Stimulated activated CD8-positive, alpha-beta memory T cell treated with anti-CD3 and anti-CD28 coated beads, Interleukin-15, amount 100 ng/mL, for 24 hours (primary cell): ENCODE data around the gene PRKCH.
"Not testable (repeated sequence)": the region's sequence is repeated elsewhere in the genome, so short reads cannot be mapped to it uniquely, and the experiment has no call there.

ENCODE experiments used
- DNase-seq: peaks from one replicate; pipeline ENCODE4 v3.0.0-alpha.2; 2020; ENCODE audit warnings: low read depth

The PRKCH gene

GRCh38 chr14:61460063-61460462 is 138.7 kb downstream of the PRKCH start:
- no peak for DNase-seq

- DNase-seq, result no peak
Measured at GRCh38 chr14:61460718-61461611, 139.6 kb downstream of the PRKCH start.

- DNase-seq, result no peak
Measured at GRCh38 chr14:61461808-61462275, 140.5 kb downstream of the PRKCH start.

GRCh38 chr14:61462566-61463193 is 141.3 kb downstream of the PRKCH start:
- DNase-seq, result no peak

- no peak for DNase-seq
Measured at GRCh38 chr14:61463664-61464285, 142.4 kb downstream of the PRKCH start.

GRCh38 chr14:61464539-61465320 is 143.4 kb downstream of the PRKCH start:
- not testable (repeated sequence) for DNase-seq

- no peak for DNase-seq
Measured at GRCh38 chr14:61466249-61466904, 145.0 kb downstream of the PRKCH start.

- DNase-seq, result no peak
Measured at GRCh38 chr14:61466905-61467280, 145.5 kb downstream of the PRKCH start.

- DNase-seq, result no peak
Measured at GRCh38 chr14:61467296-61467695, 145.9 kb downstream of the PRKCH start.

- DNase-seq, result no peak
Measured at GRCh38 chr14:61468063-61468825, 146.9 kb downstream of the PRKCH start.

- no peak for DNase-seq
Measured at GRCh38 chr14:61469781-61470180, 148.4 kb downstream of the PRKCH start.

GRCh38 chr14:61470261-61470960 is 149.0 kb downstream of the PRKCH start:
- no peak for DNase-seq

- DNase-seq, result no peak
Measured at GRCh38 chr14:61470961-61471293, 149.5 kb downstream of the PRKCH start.

- no peak for DNase-seq
Measured at GRCh38 chr14:61471297-61472005, 150.1 kb downstream of the PRKCH start.

- no peak for DNase-seq
Measured at GRCh38 chr14:61472011-61472672, 150.8 kb downstream of the PRKCH start.

GRCh38 chr14:61472801-61473376 is 151.5 kb downstream of the PRKCH start:
- DNase-seq, result peak; percentile 30

- DNase-seq, result no peak
Measured at GRCh38 chr14:61474015-61474414, 152.6 kb downstream of the PRKCH start.

GRCh38 chr14:61474701-61475100 is 153.3 kb downstream of the PRKCH start:
- DNase-seq, result no peak

GRCh38 chr14:61475316-61475715 is 153.9 kb downstream of the PRKCH start:
- no peak for DNase-seq
